Neural progenitor cell (in vitro differentiated cells): ENCODE results near the gene OPRD1.

Experiments used
- CTCF ChIP-seq: fragments of 200-600 bp; sonication (generic); IDR thresholded peaks from 2 replicates; pipeline ENCODE4 v1.5.1; 2017; ENCODE audit warnings: antibody characterized with exemption, mild to moderate bottlenecking
- EZH2 ChIP-seq: fragments of 200-600 bp; sonication (generic); IDR thresholded peaks from 2 replicates; pipeline ENCODE4 v1.6.1; 2017; ENCODE audit warnings: antibody characterized with exemption, mild to moderate bottlenecking, moderate library complexity

GRCh38 chr1:28848416-28848815, 36.4 kb downstream of the OPRD1 start:
- TF ChIP-seq CTCF = no peak
- TF ChIP-seq EZH2 = no peak
